Articular chondrocyte of knee joint (primary cell): Measurements from ENCODE around the gene DIO3. TPM values are rescaled to one million over a fixed set of nuclear protein-coding genes. Genes with fewer than 3 reads are reported as not detected.

Experiments used
- total RNA-seq: library from RNA; depleted of rRNA; stranded (reverse); fragments of >200 nt; gene quantifications from 2 replicates; pipeline ENCODE4 v1.2.3, GENCODE V29; 2012

DIO3 gene
- 0.11 and 0.52 TPM in 2 replicates for total RNA-seq

DNA sequence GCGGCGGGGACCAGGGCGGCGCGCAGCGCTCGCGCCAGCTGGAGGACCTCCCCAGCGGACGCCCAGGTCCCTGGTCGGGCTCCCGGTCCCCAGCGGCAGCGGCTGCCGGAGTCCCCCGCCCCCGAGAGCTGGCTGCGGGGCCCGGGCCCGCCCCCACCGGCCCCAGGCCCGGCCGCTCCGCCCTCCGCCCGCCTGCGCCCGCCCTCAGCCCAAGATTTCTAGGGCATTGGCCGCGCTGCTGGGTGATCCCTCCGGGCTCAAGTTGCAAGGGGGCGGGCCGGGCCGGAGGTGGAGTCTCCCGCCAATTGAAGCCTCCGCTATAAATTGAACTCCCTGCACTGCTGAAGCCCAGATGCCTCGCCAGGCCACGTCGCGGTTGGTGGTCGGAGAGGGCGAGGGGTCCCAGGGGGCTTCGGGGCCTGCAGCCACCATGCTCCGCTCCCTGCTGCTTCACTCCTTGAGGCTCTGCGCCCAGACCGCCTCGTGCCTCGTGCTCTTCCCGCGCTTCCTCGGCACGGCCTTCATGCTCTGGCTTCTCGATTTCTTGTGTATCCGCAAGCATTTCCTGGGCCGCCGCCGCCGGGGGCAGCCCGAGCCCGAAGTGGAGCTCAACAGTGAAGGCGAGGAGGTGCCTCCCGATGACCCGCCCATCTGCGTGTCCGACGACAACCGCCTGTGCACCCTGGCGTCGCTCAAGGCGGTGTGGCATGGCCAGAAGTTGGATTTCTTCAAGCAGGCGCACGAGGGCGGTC lies at the start of gene DIO3:
DIO3 (plus strand) TSS at position 351 of the 752 bp plus-strand sequence.

Other genes starting within 250 kb of the DIO3 start
- gene PPP2R5C, start 200.2 kb downstream of the DIO3 start, total RNA-seq: 142 and 146 TPM in 2 replicates